Astrocyte of the hippocampus (primary cell): Measurements from ENCODE around the gene CT47B1.
A peak's percentile ranks its signal among the peaks of the same experiment; 100 is the strongest.
"Not testable (repeated sequence)": the region's sequence is repeated elsewhere in the genome, so short reads cannot be mapped to it uniquely, and the experiment has no call there.

Experiments used
- DNase-seq: peaks from one replicate; pipeline ENCODE4 v3.0.0; 2011; ENCODE audit warnings: low read depth, low spot score

CT47B1 gene

DNA sequence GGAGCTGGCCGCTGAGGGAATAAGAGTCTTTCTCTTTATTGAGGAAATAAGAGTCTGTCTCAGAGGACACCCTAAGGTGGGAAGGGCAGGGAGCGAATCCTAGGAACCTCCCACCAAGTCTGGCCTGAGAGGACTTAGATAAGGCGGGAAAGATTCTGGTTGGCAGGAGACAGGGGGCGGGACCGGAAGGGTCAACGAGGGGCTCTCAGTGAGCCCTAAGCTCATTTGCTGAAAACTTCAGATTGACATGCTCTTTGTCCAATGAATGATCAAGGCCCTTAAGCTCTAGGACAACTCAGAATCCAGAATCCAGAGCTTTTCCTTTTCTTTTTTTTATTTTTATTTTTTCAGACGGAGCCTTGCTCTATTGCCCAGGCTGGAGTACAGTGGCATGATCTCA, at the start of gene CT47B1:
Gene CT47B1, minus strand, starts transcription at position 101 of the 400 bp plus-strand sequence. CDS start 196 bp downstream, outside the sequence.
- not testable (repeated sequence) for DNase-seq

DNA sequence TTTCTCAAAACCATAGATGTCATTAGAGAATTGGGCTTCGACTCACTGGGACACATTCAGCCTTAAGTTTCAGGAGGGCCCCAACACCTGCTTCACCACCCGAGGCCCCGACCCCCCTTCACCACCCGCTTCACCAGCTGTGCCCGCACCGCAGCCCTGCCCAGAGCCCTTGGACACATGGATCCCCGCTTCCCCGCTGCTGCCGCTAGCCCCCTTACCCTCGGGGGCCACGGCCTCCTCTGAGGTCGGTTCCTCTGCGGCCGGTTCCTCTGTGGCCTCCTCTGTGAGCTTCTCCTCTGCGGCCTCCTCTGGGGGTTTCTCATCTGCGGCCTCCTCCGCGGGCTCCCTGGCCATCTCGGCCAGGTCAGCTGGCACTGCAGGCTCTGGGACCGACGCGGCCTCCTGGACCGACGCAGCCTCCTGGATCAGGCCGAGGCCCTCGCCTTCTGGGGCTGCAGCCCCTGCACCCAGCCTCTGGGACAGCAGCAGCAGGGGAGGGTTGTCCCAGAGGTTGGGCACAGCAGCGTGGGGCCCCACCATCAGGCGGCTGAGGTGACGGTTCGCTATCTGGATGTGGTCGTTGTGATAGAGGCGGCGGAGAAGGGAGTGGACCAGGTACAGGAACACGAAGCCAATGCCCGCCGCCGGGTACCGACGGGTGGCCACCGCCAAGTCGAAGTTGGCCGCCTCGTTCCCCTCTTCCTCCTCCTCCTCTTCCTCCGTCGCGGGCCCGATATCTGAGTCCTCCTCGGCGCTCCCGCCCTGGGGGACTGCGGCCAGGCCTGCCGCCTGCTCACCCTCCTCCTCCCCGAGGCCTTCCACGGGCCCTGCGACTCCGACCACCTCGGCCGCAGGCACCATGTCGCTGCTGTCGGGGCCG, 748 bp downstream of the CT47B1 start:
- DNase-seq = no peak

DNA sequence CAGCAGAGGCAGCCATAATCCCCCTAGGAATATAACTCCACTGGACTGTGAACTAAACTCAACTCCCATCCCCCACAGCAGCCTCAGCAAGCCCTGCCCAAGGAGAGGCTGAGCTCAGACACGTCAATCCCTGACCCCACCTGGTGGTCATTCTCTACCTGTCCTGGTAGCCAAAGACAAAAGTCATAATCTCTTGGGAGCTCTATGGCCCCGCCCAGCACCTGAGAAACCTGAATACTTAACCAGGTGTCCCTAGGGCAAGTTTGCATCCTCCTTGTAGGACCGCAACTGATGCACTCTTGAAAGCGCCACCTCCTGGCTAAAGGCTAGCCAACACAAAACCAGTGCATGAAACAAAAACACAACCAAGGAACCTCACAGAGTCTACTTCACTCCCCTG, 18.4 kb downstream of the CT47B1 start:
- no peak for DNase-seq

DNA sequence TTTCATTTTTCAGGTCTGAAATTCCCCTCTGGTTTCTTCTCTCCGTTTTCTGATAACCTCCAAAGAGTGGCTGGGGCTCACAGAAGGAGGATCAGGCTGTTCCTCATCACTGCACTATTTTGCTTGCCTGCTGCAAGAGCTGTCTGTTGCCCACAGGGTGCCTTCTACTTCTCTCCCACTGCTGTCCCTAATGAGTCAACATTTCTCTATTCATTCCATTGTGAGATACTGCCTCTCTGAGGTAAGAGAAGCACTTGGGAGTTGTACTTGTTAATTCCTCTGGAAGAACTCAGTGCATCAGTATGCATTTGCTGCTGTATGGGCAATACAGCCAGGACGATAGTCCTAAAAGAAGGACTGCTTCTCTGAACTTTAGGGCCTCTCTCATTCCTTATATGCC, 34.8 kb downstream of the CT47B1 start:
- DNase-seq = peak; percentile 42

DNA sequence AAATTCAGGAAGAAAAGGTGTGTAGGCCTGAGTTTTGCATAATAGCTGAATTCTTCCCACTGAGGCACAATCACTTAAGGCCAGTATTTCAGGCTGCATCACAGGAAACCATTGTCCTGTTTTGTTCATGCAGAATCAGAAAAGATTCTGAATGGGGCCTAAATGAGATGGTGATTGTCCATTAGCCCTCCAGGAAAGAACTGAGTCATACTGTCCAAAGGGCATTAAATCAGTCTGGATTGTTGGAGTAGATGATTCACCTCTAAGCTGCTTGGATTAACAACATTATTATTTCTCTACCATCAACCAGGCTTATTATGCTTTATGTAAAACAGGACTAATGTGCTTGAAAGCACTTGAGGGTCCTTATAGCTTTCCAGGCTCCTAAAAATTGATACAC, 36.2 kb downstream of the CT47B1 start:
- DNase-seq = peak; percentile 47

DNA sequence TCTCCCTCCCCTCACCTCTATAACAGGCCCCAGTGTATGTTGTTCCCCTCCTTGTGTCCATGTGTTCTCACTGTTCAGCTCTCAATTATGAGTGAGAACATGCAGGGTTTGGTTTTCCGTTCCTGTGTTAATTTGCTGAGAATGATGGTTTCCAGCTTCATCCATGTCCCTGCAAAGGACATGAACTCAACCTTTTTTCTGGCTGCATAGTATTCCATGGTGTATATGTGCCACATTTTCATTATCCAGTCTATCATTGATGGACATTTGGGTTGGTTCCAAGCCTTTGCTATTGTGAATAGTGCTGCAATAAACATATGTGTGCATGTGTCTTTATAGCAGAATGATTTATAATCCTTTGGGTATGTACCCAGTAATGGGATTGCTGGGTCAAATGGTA, 48.5 kb downstream of the CT47B1 start:
- not testable (repeated sequence) for DNase-seq

DNA sequence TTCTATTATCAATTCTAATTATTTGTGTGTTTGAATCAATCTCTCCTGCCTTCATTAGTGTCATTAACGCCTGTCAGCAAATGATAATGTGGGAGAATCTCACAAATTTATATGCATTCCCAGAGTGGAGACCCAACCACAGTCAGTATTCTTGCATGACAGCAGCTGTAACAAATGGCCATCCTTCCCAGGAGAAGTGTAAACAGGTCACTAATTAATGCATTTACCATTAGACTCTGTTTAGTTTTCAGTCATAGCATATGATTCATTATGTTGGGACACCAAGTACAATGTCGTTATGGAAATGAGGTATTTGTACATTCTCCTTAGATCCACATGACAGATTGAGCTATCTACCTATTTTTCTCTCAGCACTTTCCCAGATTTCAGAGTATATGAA, 50.5 kb downstream of the CT47B1 start:
- DNase-seq = no peak

DNA sequence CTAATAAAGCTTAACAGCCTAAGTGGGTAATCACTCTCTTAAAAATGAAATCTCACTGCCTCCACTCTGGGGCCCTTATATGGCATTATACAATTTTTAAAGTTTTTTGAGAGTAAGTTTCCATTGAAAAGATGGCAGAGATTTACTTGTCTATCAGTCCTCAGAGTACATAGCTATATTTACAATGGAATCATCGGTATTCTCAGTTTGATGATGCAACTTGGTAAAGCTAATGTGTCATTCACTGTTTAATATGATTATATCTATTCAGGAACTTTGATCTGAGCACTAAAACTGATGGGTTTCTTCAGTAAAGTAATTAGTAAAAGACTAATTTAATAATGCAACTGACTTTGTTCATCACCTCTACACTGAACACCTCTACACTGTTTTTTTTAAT, 51.6 kb downstream of the CT47B1 start:
- DNase-seq = no peak

DNA sequence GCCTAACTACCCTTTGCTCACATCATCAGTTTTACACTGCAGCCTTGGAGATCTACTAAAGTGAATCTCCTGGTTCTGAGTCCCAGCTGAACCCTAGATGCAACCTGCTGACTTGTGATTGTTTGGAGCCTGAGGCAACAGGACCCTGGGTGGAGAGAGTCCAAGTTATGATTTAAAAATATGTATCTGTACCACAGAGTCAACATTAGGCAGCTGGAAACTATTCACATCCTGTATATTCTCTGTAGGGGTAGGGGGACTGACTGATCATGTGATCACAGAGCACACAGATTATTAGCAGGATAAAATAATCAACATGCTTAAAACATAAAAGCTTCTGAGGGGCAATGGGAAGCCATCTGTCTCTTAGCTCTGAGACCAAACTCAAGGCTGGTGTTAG, 52.1 kb downstream of the CT47B1 start:
- no peak for DNase-seq
